Suprapubic skin (tissue), 4 donors: ENCODE measurements around the gene BASP1. TPM values are rescaled to one million over a fixed set of nuclear protein-coding genes. Genes with fewer than 3 reads are reported as not detected.

ENCODE experiments used
- DNase-seq, 2 donors: peaks; one replicate each; pipeline ENCODE4 v3.0.0-alpha.2; 2019; ENCODE audit warnings: low spot score in 2 of 2
- H3K27ac ChIP-seq: fragments of 200-600 bp; sonication (generic); one replicate; pipeline ENCODE4 v1.5.1; 2019
- H3K27me3 ChIP-seq: fragments of 200-600 bp; sonication (generic); one replicate; pipeline ENCODE4 v1.5.1; 2019
- H3K36me3 ChIP-seq: fragments of 200-600 bp; sonication (generic); one replicate; pipeline ENCODE4 v1.5.1; 2019
- H3K4me1 ChIP-seq: fragments of 200-600 bp; sonication (generic); one replicate; pipeline ENCODE4 v1.5.1; 2019
- H3K4me3 ChIP-seq: fragments of 200-600 bp; sonication (generic); one replicate; pipeline ENCODE4 v1.5.1; 2019; ENCODE audit warnings: mild to moderate bottlenecking
- H3K9me3 ChIP-seq: fragments of 200-600 bp; sonication (generic); one replicate; pipeline ENCODE4 v1.5.1; 2019
- CTCF ChIP-seq, 2 donors: fragments of 200-600 bp in 1 of 2; fragments of 450-650 bp in 1 of 2; sonication (generic) in 1 of 2; IDR thresholded peaks; one replicate each; pipeline ENCODE4 v1.5.1; 2016 to 2019; ENCODE audit warnings: antibody characterized with exemption in 2 of 2, mild to moderate bottlenecking in 1 of 2, moderate library complexity in 1 of 2
- EP300 ChIP-seq: sonication (generic); formaldehyde crosslinking; IDR thresholded peaks from one replicate; pipeline ENCODE4 v1.6.1; 2017; ENCODE audit warnings: antibody characterized with exemption
- POLR2A ChIP-seq, 2 donors: fragments of 450-650 bp; IDR thresholded peaks; one replicate each; pipeline ENCODE4 v1.6.1; 2017; ENCODE audit warnings: antibody characterized with exemption in 2 of 2, mild to moderate bottlenecking in 2 of 2, moderate library complexity in 2 of 2
- POLR2AphosphoS5 ChIP-seq, 3 donors: sonication (generic); formaldehyde crosslinking; IDR thresholded peaks; one replicate each; pipeline ENCODE4 v1.6.1; 2017; ENCODE audit warnings: antibody characterized with exemption in 3 of 3
- WGBS: methylation state at CpG from one replicate; pipeline ENCODE4 v1.1.5; 2018; 5-methylcytosine and 5-hydroxymethylcytosine counted together
- total RNA-seq, 4 donors: library from RNA; depleted of rRNA; stranded (reverse); fragments of >200 nt; gene quantifications; one replicate each; pipeline ENCODE4 v1.1.0, GENCODE V29; 2016

The BASP1 gene
- total RNA-seq, 4 donors from 2014 or later, result 20.7 to 31.9 (median 26.2) TPM

GRCh38 chr5:17182981-17183380 lies 34.5 kb upstream of the BASP1 start:
- H3K27ac ChIP-seq, result no peak overlapping the region
- 63% methylated on average over 1 of the region's 1 CpG for WGBS
- TF ChIP-seq EP300 (no peak), CTCF (IDR thresholded peaks at IDR 0.05) (no peak), POLR2AphosphoS5 (IDR thresholded peaks at IDR 0.05) (no peak), POLR2A (IDR thresholded peaks at IDR 0.05) (no peak)
- no peaks in the 10 kb centered on the region for H3K36me3 ChIP-seq
- H3K4me3 ChIP-seq, result no peak overlapping the region
- no peaks in the 10 kb centered on the region for H3K9me3 ChIP-seq
- H3K27me3 ChIP-seq, result no peaks in the 10 kb centered on the region
- DNase-seq, result no peak
- peaks cover 19% of the 10 kb centered on the region for H3K4me1 ChIP-seq

DNA sequence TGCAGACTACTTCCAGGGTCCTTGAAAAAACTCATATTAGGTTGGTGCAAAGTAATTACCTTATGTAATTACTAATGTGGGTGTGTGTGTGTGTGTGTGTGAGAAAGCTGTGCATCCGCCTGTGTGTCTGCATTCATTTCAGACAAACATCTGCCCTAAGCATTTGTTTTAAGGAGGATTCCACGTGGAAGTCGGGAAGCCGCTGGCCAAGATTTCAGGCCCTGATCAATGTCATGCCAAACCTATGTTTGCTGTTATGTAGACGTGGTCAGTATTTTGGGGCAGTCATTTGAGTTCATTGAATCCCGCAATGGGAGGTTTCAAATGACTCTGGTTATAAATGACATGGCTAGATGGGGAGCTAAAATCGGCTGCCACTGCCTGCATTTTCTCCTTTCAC lies 33.6 kb upstream of the BASP1 start:
- no peak overlapping the region for H3K4me3 ChIP-seq
- no peaks in the 10 kb centered on the region for H3K36me3 ChIP-seq
- no peaks in the 10 kb centered on the region for H3K9me3 ChIP-seq
- peaks cover 19% of the 10 kb centered on the region for H3K4me1 ChIP-seq
- DNase-seq, result no peak
- no peak for TF ChIP-seq POLR2A (IDR thresholded peaks at IDR 0.05)
- TF ChIP-seq POLR2AphosphoS5 (IDR thresholded peaks at IDR 0.05), result no peak
- TF ChIP-seq EP300, result no peak
- TF ChIP-seq CTCF (IDR thresholded peaks at IDR 0.05), result no peak
- WGBS, result 83% methylated on average over 7 of the region's 7 CpGs
- no peak overlapping the region for H3K27ac ChIP-seq
- no peaks in the 10 kb centered on the region for H3K27me3 ChIP-seq

DNA sequence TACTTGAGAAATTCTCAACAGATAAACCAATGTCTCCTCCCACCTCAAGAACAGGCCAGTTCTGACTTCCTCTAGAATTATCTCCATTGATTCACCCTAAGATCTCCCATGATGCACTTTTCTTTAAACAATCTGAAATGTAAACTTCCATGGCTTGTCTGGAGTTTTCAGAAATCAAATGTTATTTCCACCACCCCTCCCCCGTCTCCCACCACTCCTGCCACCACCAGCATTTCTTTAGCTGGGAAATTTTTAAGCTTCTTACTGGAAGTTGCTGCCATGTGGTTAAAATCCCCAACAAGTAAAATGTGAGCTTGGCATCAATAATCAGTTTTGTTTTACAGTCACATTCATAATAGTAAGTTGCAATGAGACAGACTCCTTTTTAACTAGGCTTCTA lies 32.8 kb upstream of the BASP1 start:
- Histone ChIP-seq H3K4me1 (peaks cover 25% of the 10 kb centered on the region), H3K4me3 (no peak overlapping the region), H3K27ac (no peak overlapping the region), H3K36me3 (no peaks in the 10 kb centered on the region), H3K27me3 (no peaks in the 10 kb centered on the region), H3K9me3 (no peaks in the 10 kb centered on the region)
- no peak for TF ChIP-seq POLR2AphosphoS5 (IDR thresholded peaks at IDR 0.05)
- no peak for TF ChIP-seq POLR2A (IDR thresholded peaks at IDR 0.05)
- no peak for TF ChIP-seq EP300
- TF ChIP-seq CTCF (IDR thresholded peaks at IDR 0.05), result no peak
- no peak for DNase-seq
- 87% methylated on average over 1 of the region's 1 CpG for WGBS

DNA sequence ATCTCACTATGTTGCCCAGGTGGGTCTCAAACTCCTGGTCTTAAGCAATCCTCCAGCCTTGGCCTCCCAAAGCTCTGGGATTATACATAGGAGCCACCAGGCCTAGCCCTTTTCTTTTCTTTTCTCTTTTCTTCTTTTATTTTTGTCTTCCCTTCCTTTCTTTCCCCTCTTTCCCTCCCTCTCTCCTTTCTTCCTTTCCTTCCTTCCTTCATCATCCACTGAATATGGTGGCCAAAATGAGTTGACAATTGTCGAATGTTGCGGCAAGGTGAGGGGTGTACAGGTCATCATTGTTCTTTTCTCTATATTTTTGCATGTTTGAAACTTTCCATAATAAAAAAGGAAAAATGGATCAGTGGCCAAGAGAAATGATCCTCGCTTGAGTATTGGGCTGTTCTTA lies 32.1 kb upstream of the BASP1 start:
- Histone ChIP-seq H3K9me3 (no peaks in the 10 kb centered on the region), H3K4me1 (peaks cover 32% of the 10 kb centered on the region), H3K27ac (no peak overlapping the region), H3K36me3 (no peaks in the 10 kb centered on the region), H3K4me3 (no peak overlapping the region), H3K27me3 (no peaks in the 10 kb centered on the region)
- no peak for TF ChIP-seq POLR2A (IDR thresholded peaks at IDR 0.05)
- TF ChIP-seq EP300, result no peak
- TF ChIP-seq POLR2AphosphoS5 (IDR thresholded peaks at IDR 0.05), result no peak
- no peak for TF ChIP-seq CTCF (IDR thresholded peaks at IDR 0.05)
- WGBS, result 74% methylated on average over 3 of the region's 3 CpGs
- DNase-seq, result no peak

GRCh38 chr5:17185773-17186172 lies 31.7 kb upstream of the BASP1 start:
- no peaks in the 10 kb centered on the region for H3K36me3 ChIP-seq
- H3K27me3 ChIP-seq, result no peaks in the 10 kb centered on the region
- TF ChIP-seq CTCF (IDR thresholded peaks at IDR 0.05) (no peak), POLR2A (IDR thresholded peaks at IDR 0.05) (no peak), EP300 (no peak), POLR2AphosphoS5 (IDR thresholded peaks at IDR 0.05) (no peak)
- H3K4me3 ChIP-seq, result no peak overlapping the region
- 30% methylated on average over 3 of the region's 3 CpGs for WGBS
- H3K9me3 ChIP-seq, result no peaks in the 10 kb centered on the region
- peak overlapping the region; percentile 48 for H3K27ac ChIP-seq
- H3K4me1 ChIP-seq, result peaks cover 36% of the 10 kb centered on the region
- DNase-seq, result no peak
